HEK293 (cell line): ENCODE measurements around the gene TRIM69.
A peak's percentile ranks its signal among the peaks of the same experiment; 100 is the strongest.

Experiments
- CTCF ChIA-PET: fragments of 350-600 bp; formaldehyde crosslinking; extraction: SDS; loops from one replicate; lab custom pipeline; 2021; ENCODE audit warnings: antibody characterized with exemption; lab: Yijun Ruan, JAX
- POLR2A ChIA-PET: fragments of 300-600 bp; formaldehyde crosslinking; extraction: SDS; loops from one replicate; lab custom pipeline; 2020; ENCODE audit warnings: antibody characterized with exemption, inconsistent platforms; lab: Yijun Ruan, JAX
- H3K27ac ChIP-seq: fragments of 200-500 bp; sonication (Bioruptor generic); 2 replicates; pipeline ENCODE4 v1.5.1; 2014; ENCODE audit warnings: low read depth, low read length, control low read depth, inconsistent platforms; ENCODE audit errors: extremely low read depth
- H3K36me3 ChIP-seq, 2 experiments: fragments of 200-500 bp in 1 of 2; sonication (Bioruptor generic) in 1 of 2; 1 replicate in 1 of 2; 2 replicates in 1 of 2; pipeline ENCODE4 v1.5.1; 2014 to 2017; ENCODE audit warnings: inconsistent platforms in 2 of 2, low read length in 2 of 2; ENCODE audit not compliant: control insufficient read depth in 2 of 2, insufficient read depth in 1 of 2
- H3K4me1 ChIP-seq: fragments of 200-500 bp; sonication (Bioruptor generic); 2 replicates; pipeline ENCODE4 v1.5.1; 2014; ENCODE audit warnings: mild to moderate bottlenecking, low read length, inconsistent platforms; ENCODE audit not compliant: control insufficient read depth, insufficient read depth
- H3K4me3 ChIP-seq: 2 replicates; pipeline ENCODE4 v1.5.1; 2011; ENCODE audit warnings: low read depth, mild to moderate bottlenecking, control low read depth, low read length, moderate library complexity
- H3K9me3 ChIP-seq: fragments of 200-500 bp; sonication (Bioruptor generic); 2 replicates; pipeline ENCODE4 v1.5.1; 2014; ENCODE audit warnings: low read depth, low read length, inconsistent platforms; ENCODE audit not compliant: control insufficient read depth, insufficient read depth
- BCL6B ChIP-seq: fragments of 450-650 bp; formaldehyde crosslinking; IDR thresholded peaks from 2 replicates; pipeline ENCODE4 v1.5.1; 2017; ENCODE audit warnings: missing biosample characterization, missing genetic modification characterization
- GFI1B ChIP-seq: fragments of 450-650 bp; formaldehyde crosslinking; IDR thresholded peaks from 2 replicates; pipeline ENCODE4 v1.5.1; 2016; ENCODE audit warnings: missing biosample characterization, missing genetic modification characterization
- KLF9 ChIP-seq: fragments of 450-650 bp; formaldehyde crosslinking; IDR thresholded peaks from 2 replicates; pipeline ENCODE4 v1.5.1; 2016; ENCODE audit warnings: missing biosample characterization, missing genetic modification characterization, low read depth
- MYNN ChIP-seq: fragments of 450-650 bp; formaldehyde crosslinking; IDR thresholded peaks from 2 replicates; pipeline ENCODE4 v1.5.1; 2016; ENCODE audit warnings: missing biosample characterization, missing genetic modification characterization, borderline replicate concordance
- OVOL3 ChIP-seq: fragments of 450-650 bp; formaldehyde crosslinking; IDR thresholded peaks from 2 replicates; pipeline ENCODE4 v1.5.1; 2016; ENCODE audit warnings: missing biosample characterization, missing genetic modification characterization
- SCRT1 ChIP-seq: fragments of 450-650 bp; formaldehyde crosslinking; IDR thresholded peaks from 2 replicates; pipeline ENCODE4 v1.5.1; 2016; ENCODE audit warnings: missing biosample characterization, missing genetic modification characterization, borderline replicate concordance
- ZBTB20 ChIP-seq: fragments of 450-650 bp; formaldehyde crosslinking; IDR thresholded peaks from 2 replicates; pipeline ENCODE4 v1.5.1; 2016; ENCODE audit warnings: missing biosample characterization, missing genetic modification characterization
- ZBTB21 ChIP-seq: fragments of 450-650 bp; formaldehyde crosslinking; IDR thresholded peaks from 2 replicates; pipeline ENCODE4 v1.5.1; 2017; ENCODE audit warnings: missing biosample characterization, missing genetic modification characterization
- ZFP37 ChIP-seq: fragments of 450-650 bp; formaldehyde crosslinking; IDR thresholded peaks from 2 replicates; pipeline ENCODE4 v1.5.1; 2016; ENCODE audit warnings: missing biosample characterization, missing genetic modification characterization
- ZNF121 ChIP-seq: fragments of 450-650 bp; formaldehyde crosslinking; IDR thresholded peaks from 2 replicates; pipeline ENCODE4 v1.5.1; 2016; ENCODE audit warnings: missing biosample characterization, missing genetic modification characterization
- ZNF174 ChIP-seq: fragments of 450-650 bp; formaldehyde crosslinking; IDR thresholded peaks from 2 replicates; pipeline ENCODE4 v1.5.0; 2017; ENCODE audit warnings: missing biosample characterization, mild to moderate bottlenecking, missing genetic modification characterization
- ZNF239 ChIP-seq: fragments of 450-650 bp; formaldehyde crosslinking; IDR thresholded peaks from 2 replicates; pipeline ENCODE4 v1.5.1; 2016; ENCODE audit warnings: missing biosample characterization, missing genetic modification characterization
- ZNF362 ChIP-seq: fragments of 450-650 bp; formaldehyde crosslinking; IDR thresholded peaks from 2 replicates; pipeline ENCODE4 v1.5.1; 2016; ENCODE audit warnings: missing biosample characterization, missing genetic modification characterization
- ZNF423 ChIP-seq: fragments of 450-650 bp; formaldehyde crosslinking; IDR thresholded peaks from 2 replicates; pipeline ENCODE4 v1.5.1; 2016; ENCODE audit warnings: missing biosample characterization, missing genetic modification characterization
- ZNF544 ChIP-seq: fragments of 450-650 bp; formaldehyde crosslinking; IDR thresholded peaks from 2 replicates; pipeline ENCODE4 v1.5.0; 2017; ENCODE audit warnings: missing biosample characterization, missing genetic modification characterization
- ZNF561 ChIP-seq: fragments of 450-650 bp; IDR thresholded peaks from 2 replicates; pipeline ENCODE4 v1.5.1; 2018; ENCODE audit warnings: missing biosample characterization, missing genetic modification characterization, borderline replicate concordance
- ZNF596 ChIP-seq: fragments of 450-650 bp; IDR thresholded peaks from 2 replicates; pipeline ENCODE4 v1.5.0; 2018; ENCODE audit warnings: missing biosample characterization, mild to moderate bottlenecking, missing genetic modification characterization, moderate library complexity
- ZNF629 ChIP-seq: fragments of 450-650 bp; formaldehyde crosslinking; IDR thresholded peaks from 2 replicates; pipeline ENCODE4 v1.5.1; 2017; ENCODE audit warnings: missing biosample characterization, missing genetic modification characterization
- ZNF658 ChIP-seq: fragments of 450-650 bp; formaldehyde crosslinking; IDR thresholded peaks from 2 replicates; pipeline ENCODE4; 2016; ENCODE audit warnings: missing biosample characterization, missing genetic modification characterization
- ZNF837 ChIP-seq: fragments of 450-650 bp; formaldehyde crosslinking; IDR thresholded peaks from 2 replicates; pipeline ENCODE4 v1.5.1; 2016; ENCODE audit warnings: missing biosample characterization, missing genetic modification characterization
- ZSCAN23 ChIP-seq: fragments of 450-650 bp; formaldehyde crosslinking; IDR thresholded peaks from 2 replicates; pipeline ENCODE4 v1.5.1; 2016; ENCODE audit warnings: missing biosample characterization, missing genetic modification characterization
- TF ChIP-seq, protein P1 (sequence below): fragments of 450-650 bp; formaldehyde crosslinking; IDR thresholded peaks from 2 replicates; pipeline ENCODE4 v1.5.0; 2017; ENCODE audit warnings: missing biosample characterization, missing genetic modification characterization, borderline replicate concordance
- TF ChIP-seq, protein P2 (sequence below): fragments of 450-650 bp; formaldehyde crosslinking; IDR thresholded peaks from 2 replicates; pipeline ENCODE4 v1.5.1; 2017; ENCODE audit warnings: missing biosample characterization, missing genetic modification characterization
- TF ChIP-seq, protein P3 (sequence below): fragments of 450-650 bp; formaldehyde crosslinking; IDR thresholded peaks from 2 replicates; pipeline ENCODE4 v1.5.1; 2016; ENCODE audit warnings: missing biosample characterization, missing genetic modification characterization

The TRIM69 gene

GRCh38 chr15:44780608-44781007, 44.3 kb downstream of the TRIM69 start (continued):
- TF ChIP-seq ZNF596 (no peak), ZNF837 (tag by site-specific recombination) (no peak), ZBTB21 (no peak)
- TF ChIP-seq, protein P1, sequence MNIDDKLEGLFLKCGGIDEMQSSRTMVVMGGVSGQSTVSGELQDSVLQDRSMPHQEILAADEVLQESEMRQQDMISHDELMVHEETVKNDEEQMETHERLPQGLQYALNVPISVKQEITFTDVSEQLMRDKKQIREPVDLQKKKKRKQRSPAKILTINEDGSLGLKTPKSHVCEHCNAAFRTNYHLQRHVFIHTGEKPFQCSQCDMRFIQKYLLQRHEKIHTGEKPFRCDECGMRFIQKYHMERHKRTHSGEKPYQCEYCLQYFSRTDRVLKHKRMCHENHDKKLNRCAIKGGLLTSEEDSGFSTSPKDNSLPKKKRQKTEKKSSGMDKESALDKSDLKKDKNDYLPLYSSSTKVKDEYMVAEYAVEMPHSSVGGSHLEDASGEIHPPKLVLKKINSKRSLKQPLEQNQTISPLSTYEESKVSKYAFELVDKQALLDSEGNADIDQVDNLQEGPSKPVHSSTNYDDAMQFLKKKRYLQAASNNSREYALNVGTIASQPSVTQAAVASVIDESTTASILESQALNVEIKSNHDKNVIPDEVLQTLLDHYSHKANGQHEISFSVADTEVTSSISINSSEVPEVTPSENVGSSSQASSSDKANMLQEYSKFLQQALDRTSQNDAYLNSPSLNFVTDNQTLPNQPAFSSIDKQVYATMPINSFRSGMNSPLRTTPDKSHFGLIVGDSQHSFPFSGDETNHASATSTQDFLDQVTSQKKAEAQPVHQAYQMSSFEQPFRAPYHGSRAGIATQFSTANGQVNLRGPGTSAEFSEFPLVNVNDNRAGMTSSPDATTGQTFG, result peak; percentile 58; the same call in 1 of the 2 replicates
- TF ChIP-seq, protein P2, sequence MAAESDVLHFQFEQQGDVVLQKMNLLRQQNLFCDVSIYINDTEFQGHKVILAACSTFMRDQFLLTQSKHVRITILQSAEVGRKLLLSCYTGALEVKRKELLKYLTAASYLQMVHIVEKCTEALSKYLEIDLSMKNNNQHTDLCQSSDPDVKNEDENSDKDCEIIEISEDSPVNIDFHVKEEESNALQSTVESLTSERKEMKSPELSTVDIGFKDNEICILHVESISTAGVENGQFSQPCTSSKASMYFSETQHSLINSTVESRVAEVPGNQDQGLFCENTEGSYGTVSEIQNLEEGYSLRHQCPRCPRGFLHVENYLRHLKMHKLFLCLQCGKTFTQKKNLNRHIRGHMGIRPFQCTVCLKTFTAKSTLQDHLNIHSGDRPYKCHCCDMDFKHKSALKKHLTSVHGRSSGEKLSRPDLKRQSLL (tag by site-specific recombination), result no peak

- no peak overlapping the region for H3K4me3 ChIP-seq
- POLR2A ChIA-PET, result no interaction called here
- no peaks in the 10 kb centered on the region for H3K36me3 ChIP-seq
- TF ChIP-seq SCRT1 (tag by site-specific recombination) (no peak), ZSCAN23 (tag by site-specific recombination) (no peak), MYNN (tag by site-specific recombination) (no peak), ZNF629 (tag by site-specific recombination) (no peak), OVOL3 (no peak), ZNF561 (tag by site-specific recombination) (no peak), ZNF174 (tag by site-specific recombination) (no peak), ZNF423 (tag by site-specific recombination) (no peak), ZNF658 (no peak), ZNF121 (tag by site-specific recombination) (no peak), ZNF544 (no peak), ZFP37 (tag by site-specific recombination) (no peak), ZNF239 (tag by site-specific recombination) (no peak), ZBTB20 (tag by site-specific recombination) (no peak), KLF9 (tag by site-specific recombination) (no peak), ZNF362 (tag by site-specific recombination) (no peak), BCL6B (no peak), GFI1B (tag by site-specific recombination) (no peak)
- TF ChIP-seq, protein P3, sequence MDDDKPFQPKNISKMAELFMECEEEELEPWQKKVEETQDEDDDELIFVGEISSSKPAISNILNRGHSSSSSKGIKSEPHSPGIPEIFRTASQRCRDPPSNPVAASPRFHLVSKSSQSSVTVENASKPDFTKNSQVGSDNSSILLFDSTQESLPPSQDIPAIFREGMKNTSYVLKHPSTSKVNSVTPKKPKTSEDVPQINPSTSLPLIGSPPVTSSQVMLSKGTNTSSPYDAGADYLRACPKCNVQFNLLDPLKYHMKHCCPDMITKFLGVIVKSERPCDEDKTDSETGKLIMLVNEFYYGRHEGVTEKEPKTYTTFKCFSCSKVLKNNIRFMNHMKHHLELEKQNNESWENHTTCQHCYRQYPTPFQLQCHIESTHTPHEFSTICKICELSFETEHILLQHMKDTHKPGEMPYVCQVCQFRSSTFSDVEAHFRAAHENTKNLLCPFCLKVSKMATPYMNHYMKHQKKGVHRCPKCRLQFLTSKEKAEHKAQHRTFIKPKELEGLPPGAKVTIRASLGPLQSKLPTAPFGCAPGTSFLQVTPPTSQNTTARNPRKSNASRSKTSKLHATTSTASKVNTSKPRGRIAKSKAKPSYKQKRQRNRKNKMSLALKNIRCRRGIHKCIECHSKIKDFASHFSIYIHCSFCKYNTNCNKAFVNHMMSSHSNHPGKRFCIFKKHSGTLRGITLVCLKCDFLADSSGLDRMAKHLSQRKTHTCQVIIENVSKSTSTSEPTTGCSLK (tag by site-specific recombination), result no peak
- H3K27ac ChIP-seq, result no peak overlapping the region
- no peaks in the 10 kb centered on the region for H3K9me3 ChIP-seq
- H3K4me1 ChIP-seq, result no peaks in the 10 kb centered on the region
- CTCF ChIA-PET, result interaction anchor here (0.8 to 1.2 kb wide), 3 partner anchors 35 to 117 kb away, joined by 3 to 4 read pairs (median 3); no protein-coding TSS in a partner anchor
These were observed 44.9 kb downstream of the TRIM69 start for GRCh38 chr15:44781128-44781810.
